ENCODE data around the gene HOXA13. TPM values are rescaled to one million over a fixed set of nuclear protein-coding genes. Genes with fewer than 3 reads are reported as not detected.

Gene HOXA13
- total RNA-seq, 4 donors from 2014 or later: 0.82 to 2.4 (median 1.7) TPM

DNA sequence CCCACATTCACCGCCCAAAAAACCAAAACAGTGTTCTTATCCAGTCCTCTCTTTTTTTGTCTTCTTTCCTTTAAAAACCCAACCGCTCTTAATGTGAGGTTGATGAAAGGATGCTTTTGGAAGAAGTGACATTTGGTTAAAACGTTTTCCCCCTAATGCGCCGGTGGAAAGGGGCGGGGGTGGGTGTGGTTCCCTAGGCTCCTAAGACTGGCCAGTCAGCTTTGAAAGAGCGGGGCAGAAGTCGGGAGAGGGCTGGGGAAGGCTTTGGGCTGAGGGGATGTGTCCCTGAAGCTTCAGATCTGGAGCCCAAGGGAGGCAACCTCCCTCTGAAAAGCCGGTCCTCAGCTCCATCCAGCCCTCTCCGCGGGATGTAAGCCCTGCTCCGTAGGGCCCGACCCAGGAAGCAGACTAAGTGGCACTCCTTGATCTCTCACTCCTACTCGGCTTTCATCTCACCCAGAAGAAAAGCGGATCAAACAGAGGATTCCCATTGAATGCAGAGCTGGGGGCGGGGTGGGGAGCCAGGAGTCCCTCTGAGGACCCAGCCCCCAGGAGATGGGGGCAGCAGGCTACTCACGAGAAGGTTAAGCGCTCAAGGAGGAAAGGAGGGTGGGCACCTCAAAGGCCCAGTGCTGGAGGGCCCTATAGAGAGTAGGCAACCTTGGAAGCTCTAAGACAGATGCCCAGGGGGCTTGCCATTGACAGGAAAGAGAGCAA is 40.3 kb upstream of the HOXA13 start:
- H3K27ac ChIP-seq: no peak overlapping the region
- peaks cover 5 to 37% of the 10 kb centered on the region in 2 donors for H3K4me1 ChIP-seq
- intact Hi-C loops (cut with DNase I; ENCODE audit: low total_unique reads): no loop called here
- in situ Hi-C loops (cut with MboI; ENCODE audit: low sequenced_read_pairs in 4 of 4): no loop called here
- H3K9me3 ChIP-seq: no peaks in the 10 kb centered on the region
- DNase-seq: no peak
- peak overlapping the region in 2 of 4 donors; percentile 22 to 24 for H3K4me3 ChIP-seq
- ATAC-seq: no peak
- peaks cover 91 to 97% (median 96%) of the 10 kb centered on the region in 3 donors for H3K27me3 ChIP-seq
- TF ChIP-seq, protein P1, sequence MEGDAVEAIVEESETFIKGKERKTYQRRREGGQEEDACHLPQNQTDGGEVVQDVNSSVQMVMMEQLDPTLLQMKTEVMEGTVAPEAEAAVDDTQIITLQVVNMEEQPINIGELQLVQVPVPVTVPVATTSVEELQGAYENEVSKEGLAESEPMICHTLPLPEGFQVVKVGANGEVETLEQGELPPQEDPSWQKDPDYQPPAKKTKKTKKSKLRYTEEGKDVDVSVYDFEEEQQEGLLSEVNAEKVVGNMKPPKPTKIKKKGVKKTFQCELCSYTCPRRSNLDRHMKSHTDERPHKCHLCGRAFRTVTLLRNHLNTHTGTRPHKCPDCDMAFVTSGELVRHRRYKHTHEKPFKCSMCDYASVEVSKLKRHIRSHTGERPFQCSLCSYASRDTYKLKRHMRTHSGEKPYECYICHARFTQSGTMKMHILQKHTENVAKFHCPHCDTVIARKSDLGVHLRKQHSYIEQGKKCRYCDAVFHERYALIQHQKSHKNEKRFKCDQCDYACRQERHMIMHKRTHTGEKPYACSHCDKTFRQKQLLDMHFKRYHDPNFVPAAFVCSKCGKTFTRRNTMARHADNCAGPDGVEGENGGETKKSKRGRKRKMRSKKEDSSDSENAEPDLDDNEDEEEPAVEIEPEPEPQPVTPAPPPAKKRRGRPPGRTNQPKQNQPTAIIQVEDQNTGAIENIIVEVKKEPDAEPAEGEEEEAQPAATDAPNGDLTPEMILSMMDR (IDR thresholded peaks at IDR 0.05 in 4 of 5, conservative IDR thresholded peaks at IDR 0.05 in 1 of 5): no peak
- TF ChIP-seq POLR2A (IDR thresholded peaks at IDR 0.05): no peak
- no peaks in the 10 kb centered on the region for H3K36me3 ChIP-seq

DNA sequence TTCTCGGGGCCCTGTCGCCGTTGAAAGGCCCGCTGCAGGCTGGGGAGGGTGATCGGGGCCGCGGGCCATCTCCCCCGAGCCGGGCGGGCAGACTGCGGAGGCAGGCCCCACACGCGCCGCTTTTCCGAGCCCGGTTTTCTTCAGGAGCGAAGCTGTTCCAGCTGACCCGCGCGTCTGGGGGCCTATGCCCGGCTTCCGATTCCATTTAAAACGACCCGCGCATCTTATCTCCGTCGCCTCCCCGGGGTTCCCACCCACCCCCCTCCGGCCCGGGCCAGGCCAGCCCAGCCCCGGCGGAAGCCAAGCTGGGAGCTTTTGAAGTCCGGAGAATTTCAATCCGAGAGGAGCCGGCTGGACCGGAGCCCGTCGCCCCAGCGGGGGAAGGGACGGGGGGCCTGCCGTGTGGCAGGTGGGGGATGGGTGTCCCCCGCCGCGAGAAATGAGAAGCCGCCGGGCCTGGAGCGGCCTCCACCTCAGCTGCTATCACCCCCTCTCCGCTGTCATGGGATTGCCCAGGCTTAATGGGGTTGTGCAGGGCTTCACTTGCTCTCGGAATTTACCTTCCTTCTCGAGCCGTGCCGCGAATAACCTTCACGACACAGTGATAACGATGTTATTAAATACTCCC is 39.6 kb upstream of the HOXA13 start:
- H3K4me1 ChIP-seq: peaks cover 5 to 34% of the 10 kb centered on the region in 2 donors
- peaks cover 86 to 95% (median 94%) of the 10 kb centered on the region in 3 donors for H3K27me3 ChIP-seq
- H3K9me3 ChIP-seq: no peaks in the 10 kb centered on the region
- intact Hi-C loops (cut with DNase I; ENCODE audit: low total_unique reads) (no loop called here), in situ Hi-C loops (cut with MboI; ENCODE audit: low sequenced_read_pairs in 4 of 4) (no loop called here)
- H3K27ac ChIP-seq: no peak overlapping the region
- DNase-seq (no peak), ATAC-seq (no peak)
- H3K4me3 ChIP-seq: peak overlapping the region in 2 of 4 donors; percentile 22 to 24
- H3K36me3 ChIP-seq: no peaks in the 10 kb centered on the region
- TF ChIP-seq POLR2A (IDR thresholded peaks at IDR 0.05): no peak

DNA sequence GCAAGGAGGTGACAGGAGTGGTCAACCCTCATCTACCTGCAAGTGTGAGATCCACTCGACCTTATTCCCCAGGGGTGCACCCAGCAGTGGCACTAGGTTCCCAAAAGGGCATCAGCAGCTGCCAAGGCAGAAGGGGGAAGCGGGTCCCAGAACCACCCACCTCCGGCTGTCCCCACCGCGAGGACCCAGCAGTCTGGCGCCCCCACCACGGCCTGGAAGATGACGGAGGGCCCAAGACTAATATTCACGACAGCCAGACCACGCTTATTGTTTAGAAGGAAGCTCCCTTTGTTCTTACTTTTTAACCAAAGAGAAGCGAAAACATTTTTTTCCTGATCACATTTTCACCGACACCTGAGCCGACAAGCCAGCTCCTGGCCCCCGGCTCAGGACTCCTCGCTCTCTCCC is 39.1 kb upstream of the HOXA13 start:
- peak overlapping the region in 1 of 4 donors; percentile 22 for H3K4me3 ChIP-seq
- intact Hi-C loops (cut with DNase I; ENCODE audit: low total_unique reads) (no loop called here), in situ Hi-C loops (cut with MboI; ENCODE audit: low sequenced_read_pairs in 4 of 4) (no loop called here)
- no peak overlapping the region for H3K27ac ChIP-seq
- H3K36me3 ChIP-seq: no peaks in the 10 kb centered on the region
- peaks cover 5 to 34% of the 10 kb centered on the region in 2 donors for H3K4me1 ChIP-seq
- ATAC-seq: no peak
- peaks cover 81 to 93% (median 90%) of the 10 kb centered on the region in 3 donors for H3K27me3 ChIP-seq
- TF ChIP-seq POLR2A (IDR thresholded peaks at IDR 0.05): no peak
- TF ChIP-seq, protein P1 (IDR thresholded peaks at IDR 0.05 in 4 of 5, conservative IDR thresholded peaks at IDR 0.05 in 1 of 5): no peak
- H3K9me3 ChIP-seq: no peaks in the 10 kb centered on the region
- DNase-seq: no peak

DNA sequence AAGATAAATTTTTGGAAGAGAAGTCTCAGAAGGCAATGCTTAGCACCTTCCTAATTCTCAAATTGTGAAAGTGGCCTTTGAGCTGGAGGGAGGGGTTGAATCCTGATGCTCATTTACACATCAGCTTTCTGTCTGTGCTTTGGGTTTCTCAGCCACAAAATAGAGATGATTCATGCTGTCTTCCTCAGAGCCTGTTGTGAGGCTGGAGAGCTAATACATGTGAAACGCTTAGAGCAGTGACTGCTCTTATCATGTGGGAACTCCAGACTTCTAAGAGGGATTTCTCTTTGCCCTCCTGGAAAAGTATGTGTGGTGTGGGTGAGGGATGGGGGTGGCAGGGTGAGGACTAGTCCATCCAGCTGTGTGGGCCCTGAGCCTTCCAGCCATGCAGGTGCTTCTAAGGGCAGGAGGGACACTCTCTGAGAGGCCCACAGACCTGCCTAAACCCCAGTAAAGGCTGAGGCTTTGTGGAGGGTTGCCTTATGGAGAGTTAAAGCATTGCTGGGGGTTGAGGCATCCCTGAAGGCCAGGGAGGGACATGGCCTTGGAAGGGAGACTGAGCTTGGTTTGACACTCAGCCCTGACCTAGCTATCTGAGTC is 37.9 kb upstream of the HOXA13 start:
- Histone ChIP-seq H3K27me3 (peaks cover 69 to 82% (median 79%) of the 10 kb centered on the region in 3 donors), H3K4me3 (no peak overlapping the region), H3K36me3 (no peaks in the 10 kb centered on the region), H3K27ac (no peak overlapping the region), H3K4me1 (peaks cover 5 to 25% of the 10 kb centered on the region in 2 donors), H3K9me3 (no peaks in the 10 kb centered on the region)
- intact Hi-C loops (cut with DNase I; ENCODE audit: low total_unique reads) (no loop called here), in situ Hi-C loops (cut with MboI; ENCODE audit: low sequenced_read_pairs in 4 of 4) (no loop called here)
- DNase-seq (no peak), ATAC-seq (no peak)
- TF ChIP-seq POLR2A (IDR thresholded peaks at IDR 0.05): no peak
- TF ChIP-seq, protein P1 (IDR thresholded peaks at IDR 0.05 in 4 of 5, conservative IDR thresholded peaks at IDR 0.05 in 1 of 5): no peak
